SK-MEL-5 (cell line): ENCODE results near the gene ITGB4. TPM values are rescaled to one million over a fixed set of nuclear protein-coding genes. Genes with fewer than 3 reads are reported as not detected.

ENCODE experiments used
- DNase-seq: peaks from one replicate; pipeline ENCODE4 v3.0.0-alpha.2; 2016; ENCODE audit warnings: low read depth, low spot score
- in situ Hi-C: cut with HindIII; loops from 2 replicates; pipeline ENCODE4 v1.10.0; 2016; ENCODE audit warnings: low sequenced_read_pairs, high pct_unique_total_duplicates, low pct_unique_long_range_greater_than_20kb
- polyA plus RNA-seq, 2 experiments: library from polyadenylated mRNA; depleted of rRNA; stranded (reverse); fragments of >200 nt; gene quantifications; 2 replicates each; pipeline ENCODE4 v1.2.3, GENCODE V29; 2015
- total RNA-seq: library from RNA; depleted of rRNA; stranded (reverse); fragments of >200 nt; shearing (Covaris generic); gene quantifications from 2 replicates; pipeline ENCODE4 v1.2.3, GENCODE V29; 2014; rRNA removed

The ITGB4 gene
- 0.05 TPM in 1 of 2 replicates, not detected in the other for total RNA-seq
- polyA plus RNA-seq (2015; cell fraction: cytosol; rRNA removed): 0.19 and 0.24 TPM in 2 replicates
- polyA plus RNA-seq (2015; cell fraction: nucleus; rRNA removed): 0.11 TPM in 1 of 2 replicates, not detected in the other

DNA sequence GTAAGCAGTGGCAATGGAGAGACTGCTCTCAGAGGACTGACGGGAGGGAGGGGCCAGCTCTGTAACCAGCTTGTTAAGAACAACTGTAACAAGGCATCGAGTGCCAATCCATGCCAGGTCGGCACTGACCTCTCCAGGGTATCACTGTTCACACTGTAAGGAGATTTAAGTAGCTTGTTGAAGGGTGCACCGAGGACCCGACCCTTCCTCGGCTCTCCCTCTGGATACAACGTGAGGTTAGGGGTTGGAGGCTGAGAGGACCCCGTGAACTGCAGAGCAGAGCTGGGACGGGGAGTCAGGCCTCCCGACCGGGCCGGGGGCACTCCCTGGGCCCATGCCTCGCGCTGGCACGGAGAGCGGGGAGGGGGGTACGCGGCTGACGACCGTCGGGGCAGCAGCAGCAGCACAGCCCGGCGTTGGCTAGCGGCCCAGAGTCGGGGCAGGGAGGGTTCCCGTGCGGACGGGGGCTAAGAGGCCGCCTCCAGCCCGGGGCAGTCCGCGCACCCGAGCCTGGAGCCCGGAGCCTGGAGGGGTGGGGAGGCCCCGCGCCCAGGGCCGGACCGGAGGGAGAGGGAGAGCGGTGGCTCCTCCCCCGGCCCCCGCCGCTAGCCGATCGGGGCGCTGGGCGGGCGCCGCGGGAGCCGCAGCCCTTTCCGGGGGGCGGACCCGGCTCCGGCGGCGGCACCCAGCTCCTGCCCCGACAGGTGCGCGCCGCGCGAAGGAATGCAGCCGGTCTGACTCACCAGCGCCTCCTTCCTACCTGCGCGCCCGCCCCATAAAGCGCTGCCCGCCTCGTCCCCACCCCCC lies at the start of gene ITGB4:
Gene ITGB4, plus strand, starts transcription at position 804 of the 807 bp plus-strand sequence. CDS start 3,245 bp downstream, outside the sequence.
- DNase-seq: no peak
- in situ Hi-C loops: no loop called here

DNA sequence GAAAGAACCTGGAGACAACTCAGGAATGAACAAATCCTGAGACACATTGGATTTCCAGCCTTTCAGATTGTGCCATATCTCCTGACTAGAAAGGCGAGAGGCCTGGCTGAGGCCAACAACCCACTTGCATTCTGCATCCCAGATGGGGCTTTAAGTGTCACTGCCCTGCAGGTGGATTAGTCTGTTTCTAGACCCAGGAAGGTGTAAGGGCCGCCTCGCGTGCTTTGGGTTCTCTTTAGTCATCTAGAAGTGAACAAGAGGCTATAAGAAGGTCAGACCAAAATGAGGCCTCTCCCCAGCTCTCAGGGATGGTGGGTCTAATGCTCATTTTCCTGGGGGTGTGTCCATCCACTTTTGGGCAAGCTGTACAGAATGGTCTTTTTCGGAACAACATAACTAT lies 49.2 kb upstream of the ITGB4 start:
- DNase-seq: no peak
- in situ Hi-C loops: loop anchor here (10.0 kb wide), 1 partner anchor 73 kb away; no protein-coding TSS in a partner anchor

- in situ Hi-C loops: loop anchor here (10.0 kb wide), 1 partner anchor 71 kb away; no protein-coding TSS in a partner anchor
- no peak for DNase-seq
Measured at GRCh38 chr17:75673487-75673886, 47.8 kb upstream of the ITGB4 start.

DNA sequence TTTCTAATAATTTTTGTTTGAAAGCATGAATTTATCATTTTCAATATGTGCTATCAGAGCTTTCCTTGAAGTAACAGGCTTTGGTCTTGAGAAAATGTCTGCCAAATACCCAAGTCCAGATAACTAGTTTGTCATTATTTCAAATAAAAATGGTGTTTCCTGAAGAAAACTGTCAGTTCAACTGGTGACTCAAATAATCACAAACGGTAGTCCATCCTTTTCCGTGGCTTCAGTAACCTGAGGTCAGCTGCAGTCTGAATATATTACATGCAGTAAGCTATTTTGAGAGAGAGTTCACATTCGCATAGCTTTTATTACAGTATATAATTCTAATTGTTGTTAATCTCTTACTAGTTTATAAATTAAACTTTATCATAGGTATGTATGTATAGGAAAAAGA lies 44.8 kb upstream of the ITGB4 start:
- DNase-seq: no peak
- in situ Hi-C loops: loop anchor here (10.0 kb wide), 1 partner anchor 68 kb away; no protein-coding TSS in a partner anchor

GRCh38 chr17:75679706-75680211 lies 41.5 kb upstream of the ITGB4 start:
- in situ Hi-C loops: loop anchor here (10.0 kb wide), 1 partner anchor 65 kb away; no protein-coding TSS in a partner anchor
- DNase-seq: no peak

- no peak for DNase-seq
- in situ Hi-C loops: no loop called here
Measured at GRCh38 chr17:75680431-75680830, 40.8 kb upstream of the ITGB4 start.

- no peak for DNase-seq
- in situ Hi-C loops: no loop called here
Measured at GRCh38 chr17:75681289-75681688, 40.0 kb upstream of the ITGB4 start.

- in situ Hi-C loops: no loop called here
- DNase-seq: no peak
Measured at GRCh38 chr17:75683583-75683982, 37.7 kb upstream of the ITGB4 start.

- no peak for DNase-seq
- in situ Hi-C loops: no loop called here
Measured at GRCh38 chr17:75684249-75684648, 37.0 kb upstream of the ITGB4 start.

- no peak for DNase-seq
- in situ Hi-C loops: no loop called here
Measured at GRCh38 chr17:75684924-75685323, 36.3 kb upstream of the ITGB4 start.

DNA sequence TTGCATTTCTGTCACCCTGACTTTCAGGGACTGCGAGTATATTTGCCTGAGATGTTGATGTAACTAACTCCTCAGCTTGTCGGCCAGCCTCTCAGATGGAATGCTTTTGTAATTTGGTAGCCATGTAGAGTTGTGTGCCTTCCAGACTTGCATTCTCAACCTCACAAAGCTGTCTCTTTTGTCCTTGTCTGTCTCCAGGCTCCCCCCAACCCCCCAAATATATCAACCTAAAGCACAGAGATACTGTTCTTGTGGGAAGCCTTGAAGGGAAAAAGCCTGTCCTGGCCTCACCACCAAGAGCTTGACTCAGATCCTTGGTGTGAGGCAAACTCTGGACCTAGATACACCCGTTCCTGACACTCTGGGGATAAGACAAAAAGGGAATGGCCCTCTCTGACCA lies 35.8 kb upstream of the ITGB4 start:
- in situ Hi-C loops: no loop called here
- no peak for DNase-seq

- DNase-seq: no peak
- in situ Hi-C loops: no loop called here
Measured at GRCh38 chr17:75688209-75688825, 32.9 kb upstream of the ITGB4 start.

DNA sequence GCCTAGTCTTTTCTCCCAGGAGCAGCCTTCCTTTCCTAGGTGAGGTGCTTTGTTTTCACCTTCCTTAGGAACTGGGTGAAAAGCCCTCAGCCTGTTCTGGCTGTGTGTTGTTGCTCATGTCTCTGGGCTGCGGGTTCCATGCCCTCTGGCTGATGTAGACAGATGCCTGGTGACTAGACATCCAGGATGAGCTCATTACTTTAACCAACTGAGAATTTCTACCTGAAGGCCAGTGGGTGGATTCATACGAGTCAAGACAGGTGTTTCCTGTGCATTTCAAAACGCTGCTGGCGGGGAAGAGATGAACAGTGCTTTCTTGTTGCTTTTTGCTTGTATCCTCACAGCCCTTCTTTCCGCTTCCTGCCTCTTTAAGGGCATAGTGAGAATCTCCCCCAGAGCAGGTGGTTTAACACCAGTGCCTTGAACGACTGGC lies 31.8 kb upstream of the ITGB4 start:
- in situ Hi-C loops: no loop called here
- DNase-seq: no peak

GRCh38 chr17:75691371-75691791 lies 29.9 kb upstream of the ITGB4 start:
- in situ Hi-C loops: no loop called here
- DNase-seq: no peak

- DNase-seq: no peak
- in situ Hi-C loops: no loop called here
Measured at GRCh38 chr17:75691801-75692626, 29.2 kb upstream of the ITGB4 start.

GRCh38 chr17:75692976-75693375 lies 28.3 kb upstream of the ITGB4 start:
- no peak for DNase-seq
- in situ Hi-C loops: no loop called here
